Tibial nerve (tissue), 4 donors: ENCODE data around the gene UBA1. TPM values are rescaled to one million over a fixed set of nuclear protein-coding genes. Genes with fewer than 3 reads are reported as not detected.

Experiments
- DNase-seq, 2 donors: peaks; one replicate each; pipeline ENCODE4 v3.0.0-alpha.2; 2019; ENCODE audit warnings: low spot score in 2 of 2
- H3K27ac ChIP-seq, 4 donors: fragments of 200-600 bp; sonication (generic) in 3 of 4; one replicate each; pipeline ENCODE4 v1.5.1; 2017 to 2019; ENCODE audit warnings: mild to moderate bottlenecking in 1 of 4
- H3K27me3 ChIP-seq, 2 donors: fragments of 200-600 bp; sonication (generic) in 1 of 2; one replicate each; pipeline versions ENCODE4 v1.5.1 to v1.6.0; 2017 to 2019
- H3K36me3 ChIP-seq, 3 donors: fragments of 200-600 bp; sonication (generic); one replicate each; pipeline ENCODE4 v1.5.1; 2018 to 2019
- H3K4me1 ChIP-seq, 4 donors: fragments of 200-600 bp; sonication (generic) in 3 of 4; one replicate each; pipeline ENCODE4 v1.5.1; 2017 to 2019
- H3K4me3 ChIP-seq, 4 donors: fragments of 200-600 bp; sonication (generic) in 3 of 4; one replicate each; pipeline ENCODE4 v1.5.1; 2017 to 2019; ENCODE audit warnings: mild to moderate bottlenecking in 1 of 4, moderate library complexity in 1 of 4
- H3K9me3 ChIP-seq, 4 donors: fragments of 200-600 bp; sonication (generic) in 3 of 4; one replicate each; pipeline ENCODE4 v1.5.1; 2017 to 2019
- EP300 ChIP-seq, 2 donors: sonication (generic); formaldehyde crosslinking; IDR thresholded peaks; one replicate each; pipeline ENCODE4 v1.6.1; 2017; ENCODE audit warnings: antibody characterized with exemption in 2 of 2, mild to moderate bottlenecking in 1 of 2
- POLR2A ChIP-seq, 2 donors: fragments of 450-650 bp; IDR thresholded peaks; one replicate each; pipeline ENCODE4 v1.6.1; 2017; ENCODE audit warnings: antibody characterized with exemption in 2 of 2, mild to moderate bottlenecking in 2 of 2, moderate library complexity in 2 of 2
- WGBS, 2 donors: methylation state at CpG; one replicate each; pipeline ENCODE4 v1.1.5; 2018; 5-methylcytosine and 5-hydroxymethylcytosine counted together
- total RNA-seq, 4 donors: library from RNA; depleted of rRNA; stranded (reverse); fragments of >200 nt; gene quantifications; one replicate each; pipeline ENCODE4 v1.1.0, GENCODE V29; 2016
- TF ChIP-seq, protein P1 (sequence below), 5 experiments: fragments of 200-600 bp in 3 of 5; fragments of 450-650 bp in 2 of 5; sonication (generic) in 3 of 5; IDR thresholded peaks; one replicate each; pipeline ENCODE4 v1.5.1; 2016 to 2019; ENCODE audit warnings: antibody characterized with exemption in 5 of 5, mild to moderate bottlenecking in 3 of 5, moderate library complexity in 2 of 5

Gene UBA1
- total RNA-seq, 4 donors from 2014 or later, result 124 to 168 (median 144) TPM

- Histone ChIP-seq H3K27ac (peak overlapping the region in 1 of 4 donors; percentile 50), H3K9me3 (no peaks in the 10 kb centered on the region), H3K4me1 (peaks cover 0 to 43% (median 19%) of the 10 kb centered on the region in 4 donors), H3K27me3 (no peaks in the 10 kb centered on the region), H3K36me3 (peaks cover 5 to 60% (median 18%) of the 10 kb centered on the region in 3 donors), H3K4me3 (no peak overlapping the region)
- no peak for DNase-seq
- 90 to 100% methylated on average over 2 to 10 of the region's 10 CpGs for WGBS, 2 donors
- TF ChIP-seq, protein P1, sequence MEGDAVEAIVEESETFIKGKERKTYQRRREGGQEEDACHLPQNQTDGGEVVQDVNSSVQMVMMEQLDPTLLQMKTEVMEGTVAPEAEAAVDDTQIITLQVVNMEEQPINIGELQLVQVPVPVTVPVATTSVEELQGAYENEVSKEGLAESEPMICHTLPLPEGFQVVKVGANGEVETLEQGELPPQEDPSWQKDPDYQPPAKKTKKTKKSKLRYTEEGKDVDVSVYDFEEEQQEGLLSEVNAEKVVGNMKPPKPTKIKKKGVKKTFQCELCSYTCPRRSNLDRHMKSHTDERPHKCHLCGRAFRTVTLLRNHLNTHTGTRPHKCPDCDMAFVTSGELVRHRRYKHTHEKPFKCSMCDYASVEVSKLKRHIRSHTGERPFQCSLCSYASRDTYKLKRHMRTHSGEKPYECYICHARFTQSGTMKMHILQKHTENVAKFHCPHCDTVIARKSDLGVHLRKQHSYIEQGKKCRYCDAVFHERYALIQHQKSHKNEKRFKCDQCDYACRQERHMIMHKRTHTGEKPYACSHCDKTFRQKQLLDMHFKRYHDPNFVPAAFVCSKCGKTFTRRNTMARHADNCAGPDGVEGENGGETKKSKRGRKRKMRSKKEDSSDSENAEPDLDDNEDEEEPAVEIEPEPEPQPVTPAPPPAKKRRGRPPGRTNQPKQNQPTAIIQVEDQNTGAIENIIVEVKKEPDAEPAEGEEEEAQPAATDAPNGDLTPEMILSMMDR (IDR thresholded peaks at IDR 0.05), result no peak
- no peak for TF ChIP-seq POLR2A (IDR thresholded peaks at IDR 0.05)
- TF ChIP-seq EP300 (IDR thresholded peaks at IDR 0.05), result no peak
Measured at GRCh38 chrX:47199286-47199685, 5.7 kb downstream of the UBA1 start.

GRCh38 chrX:47200385-47201150 lies 6.9 kb downstream of the UBA1 start:
- DNase-seq, result peak; percentile 24 to 31
- no peaks in the 10 kb centered on the region for H3K9me3 ChIP-seq
- peaks cover 5 to 71% (median 18%) of the 10 kb centered on the region in 3 donors for H3K36me3 ChIP-seq
- H3K27me3 ChIP-seq, result no peaks in the 10 kb centered on the region
- H3K4me1 ChIP-seq, result peaks cover 0 to 32% (median 15%) of the 10 kb centered on the region in 4 donors
- TF ChIP-seq, protein P1 (IDR thresholded peaks at IDR 0.05), result peak in 3 of 5 experiments; percentile 23 to 32 (median 26)
- TF ChIP-seq POLR2A (IDR thresholded peaks at IDR 0.05), result no peak
- H3K27ac ChIP-seq, result peak overlapping the region in 3 of 4 donors; percentile 8 to 79 (median 36)
- WGBS, 2 donors, result 68 to 86% methylated on average over 6 to 9 of the region's 9 CpGs
- H3K4me3 ChIP-seq, result no peak overlapping the region

- H3K4me1 ChIP-seq, result peaks cover 0 to 23% (median 6%) of the 10 kb centered on the region in 4 donors
- TF ChIP-seq EP300 (IDR thresholded peaks at IDR 0.05) (no peak), POLR2A (IDR thresholded peaks at IDR 0.05) (no peak)
- TF ChIP-seq, protein P1 (IDR thresholded peaks at IDR 0.05), result no peak
- no peaks in the 10 kb centered on the region for H3K9me3 ChIP-seq
- 83 to 94% methylated on average over 8 of the region's 9 CpGs for WGBS, 2 donors
- DNase-seq, result no peak
- H3K27me3 ChIP-seq, result no peaks in the 10 kb centered on the region
- H3K36me3 ChIP-seq, result peaks cover 5 to 79% (median 18%) of the 10 kb centered on the region in 3 donors
- H3K27ac ChIP-seq, result peak overlapping the region in 3 of 4 donors; percentile 8 to 79 (median 36)
- no peak overlapping the region for H3K4me3 ChIP-seq
Measured at GRCh38 chrX:47201345-47201944, 7.8 kb downstream of the UBA1 start.

GRCh38 chrX:47202316-47202715 lies 8.7 kb downstream of the UBA1 start:
- Histone ChIP-seq H3K4me1 (peaks cover 0 to 14% (median 2%) of the 10 kb centered on the region in 4 donors), H3K27me3 (no peaks in the 10 kb centered on the region), H3K9me3 (no peaks in the 10 kb centered on the region), H3K36me3 (peaks cover 5 to 87% (median 18%) of the 10 kb centered on the region in 3 donors), H3K4me3 (no peak overlapping the region), H3K27ac (no peak overlapping the region)
- WGBS, 2 donors, result 89 to 93% methylated on average over 2 to 10 of the region's 11 CpGs
- TF ChIP-seq EP300 (IDR thresholded peaks at IDR 0.05) (no peak), POLR2A (IDR thresholded peaks at IDR 0.05) (no peak)
- TF ChIP-seq, protein P1 (IDR thresholded peaks at IDR 0.05), result no peak
- DNase-seq, result no peak

DNA sequence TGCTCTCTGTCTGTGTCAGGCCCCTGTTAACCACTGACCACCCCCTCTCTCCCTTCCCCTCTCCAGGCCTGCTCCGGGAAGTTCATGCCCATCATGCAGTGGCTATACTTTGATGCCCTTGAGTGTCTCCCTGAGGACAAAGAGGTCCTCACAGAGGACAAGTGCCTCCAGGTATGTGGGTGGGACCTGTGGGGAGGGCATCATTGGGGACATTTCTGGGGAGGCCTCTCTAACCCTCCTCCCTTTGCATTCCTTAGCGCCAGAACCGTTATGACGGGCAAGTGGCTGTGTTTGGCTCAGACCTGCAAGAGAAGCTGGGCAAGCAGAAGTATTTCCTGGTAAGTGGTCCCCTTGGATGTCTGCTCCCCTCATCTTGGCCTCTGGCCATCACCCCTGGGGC lies 9.2 kb downstream of the UBA1 start:
- Histone ChIP-seq H3K9me3 (no peaks in the 10 kb centered on the region), H3K4me3 (no peak overlapping the region), H3K27me3 (no peaks in the 10 kb centered on the region), H3K27ac (no peak overlapping the region), H3K36me3 (peaks cover 5 to 92% (median 18%) of the 10 kb centered on the region in 3 donors), H3K4me1 (peaks cover 0 to 9% (median 2%) of the 10 kb centered on the region in 4 donors)
- TF ChIP-seq POLR2A (IDR thresholded peaks at IDR 0.05) (no peak), EP300 (IDR thresholded peaks at IDR 0.05) (no peak)
- TF ChIP-seq, protein P1 (IDR thresholded peaks at IDR 0.05), result no peak
- DNase-seq, result no peak
- WGBS, 2 donors, result 71 to 90% methylated on average over 4 of the region's 4 CpGs
